H1 (cell line): ENCODE measurements around the gene ARSI. TPM values are rescaled to one million over a fixed set of nuclear protein-coding genes. Genes with fewer than 3 reads are reported as not detected.

ENCODE experiments used
- CTCF ChIA-PET: fragments of 300-600 bp; sonication (Branson Sonifier 250); formaldehyde crosslinking; loops from one replicate; lab custom pipeline; 2021; ENCODE audit not compliant: partially characterized antibody; lab: Charles Lee
- POLR2A ChIA-PET: fragments of 300-600 bp; sonication (Branson Sonifier 250); formaldehyde crosslinking; loops from one replicate; lab custom pipeline; 2021; ENCODE audit warnings: inconsistent platforms; ENCODE audit not compliant: partially characterized antibody; lab: Charles Lee
- DNase-seq, 2 experiments: peaks; one replicate each; pipeline versions ENCODE4 v3.0.0 to v3.0.0-alpha.2; 2010 to 2022; ENCODE audit warnings: low spot score in 2 of 2, low read depth in 1 of 2, mixed read lengths in 1 of 2
- FAIRE-seq: peaks from 2 replicates; lab custom pipeline; 2011; peaks lifted over from hg19 to GRCh38; lab: Jason Lieb, UNC
- H2AFZ ChIP-seq: 2 replicates; pipeline ENCODE4 v1.8.1; 2012; ENCODE audit warnings: low read length, inconsistent platforms
- H2AK5ac ChIP-seq: 2 replicates; pipeline ENCODE4 v1.6.1; 2013; ENCODE audit warnings: low read depth, low read length
- H2BK120ac ChIP-seq: replicated peaks from 2 replicates; pipeline ENCODE3; 2013; ENCODE audit warnings: low read depth, low read length, inconsistent platforms
- H2BK12ac ChIP-seq: 2 replicates; pipeline ENCODE4 v1.6.1; 2013; ENCODE audit warnings: low read depth, low read length
- H2BK15ac ChIP-seq: 2 replicates; pipeline ENCODE4 v1.6.1; 2013; ENCODE audit warnings: low read length
- H2BK20ac ChIP-seq: 2 replicates; pipeline ENCODE4 v1.6.1; 2013; ENCODE audit warnings: low read length
- H2BK5ac ChIP-seq: 2 replicates; pipeline ENCODE4 v1.6.1; 2013; ENCODE audit warnings: low read depth, low read length
- H3K14ac ChIP-seq: 2 replicates; pipeline ENCODE4 v1.6.1; 2013; ENCODE audit warnings: inconsistent platforms; ENCODE audit not compliant: insufficient read length
- H3K18ac ChIP-seq: 2 replicates; pipeline ENCODE4 v1.6.1; 2013; ENCODE audit warnings: low read length; ENCODE audit errors: extremely low read depth
- H3K23ac ChIP-seq: 2 replicates; pipeline ENCODE4 v1.6.1; 2013; ENCODE audit warnings: inconsistent platforms; ENCODE audit not compliant: insufficient read length
- H3K23me2 ChIP-seq: 2 replicates; pipeline ENCODE4 v1.6.1; 2013; ENCODE audit warnings: low read depth, low read length
- H3K27ac ChIP-seq: 2 replicates; pipeline ENCODE4 v1.6.1; 2011; ENCODE audit warnings: low read depth, low read length, inconsistent platforms
- H3K27me3 ChIP-seq, 4 experiments: replicated peaks in 1 of 4; 1 replicate in 1 of 4; 2 replicates in 3 of 4; pipeline versions ENCODE4 v1.6.1 to v1.8.1; 2011 to 2013; ENCODE audit warnings: low read length in 3 of 4, mild to moderate bottlenecking in 3 of 4, inconsistent platforms in 2 of 4, mixed read lengths in 2 of 4, moderate library complexity in 1 of 4; ENCODE audit not compliant: control insufficient read depth in 3 of 4, insufficient read depth in 3 of 4; ENCODE audit errors: extremely low read depth in 1 of 4
- H3K36me3 ChIP-seq, 4 experiments: 2 replicates each; pipeline versions ENCODE4 v1.6.1 to v1.8.1; 2011 to 2013; ENCODE audit warnings: mild to moderate bottlenecking in 4 of 4, low read length in 3 of 4, moderate library complexity in 2 of 4, control low read depth in 1 of 4, inconsistent platforms in 1 of 4; ENCODE audit not compliant: insufficient read depth in 4 of 4, control insufficient read depth in 2 of 4
- H3K4ac ChIP-seq: replicated peaks from 2 replicates; pipeline ENCODE3; 2013; ENCODE audit warnings: low read length, low read depth, mixed read lengths, inconsistent platforms; ENCODE audit not compliant: insufficient read length
- H3K4me1 ChIP-seq, 4 experiments: replicated peaks in 1 of 4; 1 replicate in 1 of 4; 2 replicates in 3 of 4; pipeline versions ENCODE4 v1.6.1 to v1.8.1; 2011 to 2013; ENCODE audit warnings: low read length in 3 of 4, inconsistent platforms in 2 of 4, mixed read lengths in 1 of 4; ENCODE audit not compliant: insufficient read depth in 4 of 4, control insufficient read depth in 3 of 4
- H3K4me2 ChIP-seq, 2 experiments: 2 replicates each; pipeline versions ENCODE4 v1.6.1 to v1.8.1; 2011 to 2013; ENCODE audit warnings: low read depth in 2 of 2, low read length in 2 of 2, control low read depth in 1 of 2, inconsistent platforms in 1 of 2, mild to moderate bottlenecking in 1 of 2; ENCODE audit not compliant: insufficient read depth in 1 of 2
- H3K4me3 ChIP-seq, 4 experiments: fragments of 200-600, 300-600 bp in 1 of 4; sonication (generic), shearing (Covaris generic), sonication (Bioruptor Twin) in 1 of 4; 2 replicates each; pipeline versions ENCODE4 v1.5.1 to v1.8.1; 2011 to 2016; ENCODE audit warnings: low read length in 4 of 4, low read depth in 3 of 4, control low read depth in 2 of 4, inconsistent platforms in 2 of 4, mild to moderate bottlenecking in 2 of 4, mixed read lengths in 1 of 4, moderate library complexity in 1 of 4; ENCODE audit not compliant: insufficient read depth in 2 of 4; ENCODE audit errors: extremely low read depth in 1 of 4
- H3K56ac ChIP-seq: replicated peaks from 2 replicates; pipeline ENCODE3; 2013; ENCODE audit warnings: low read depth, mild to moderate bottlenecking, mixed read lengths, low read length, inconsistent platforms; ENCODE audit not compliant: insufficient read length
- H3K79me1 ChIP-seq: 2 replicates; pipeline ENCODE4 v1.6.1; 2013; ENCODE audit warnings: low read depth, low read length, control low read depth
- H3K79me2 ChIP-seq, 2 experiments: 2 replicates each; pipeline versions ENCODE4 v1.6.1 to v1.8.1; 2012 to 2013; ENCODE audit warnings: low read length in 2 of 2, mild to moderate bottlenecking in 2 of 2, inconsistent platforms in 1 of 2; ENCODE audit not compliant: insufficient read depth in 2 of 2, control insufficient read depth in 1 of 2
- H3K9ac ChIP-seq, 4 experiments: replicated peaks in 1 of 4; 1 replicate in 1 of 4; 2 replicates in 3 of 4; pipeline versions ENCODE4 v1.6.1 to v1.8.1; 2011 to 2013; ENCODE audit warnings: low read depth in 3 of 4, low read length in 3 of 4, control low read depth in 2 of 4, mild to moderate bottlenecking in 2 of 4, moderate library complexity in 2 of 4, inconsistent platforms in 1 of 4; ENCODE audit errors: extremely low read depth in 1 of 4
- H3K9me3 ChIP-seq, 2 experiments: 2 replicates each; pipeline versions ENCODE4 v1.6.1 to v1.8.1; 2012 to 2013; ENCODE audit warnings: mild to moderate bottlenecking in 2 of 2, moderate library complexity in 2 of 2, control low read depth in 1 of 2, inconsistent platforms in 1 of 2, low read depth in 1 of 2, low read length in 1 of 2, mixed read lengths in 1 of 2; ENCODE audit not compliant: insufficient read depth in 2 of 2
- H4K20me1 ChIP-seq, 2 experiments: replicated peaks in 1 of 2; 2 replicates each; pipeline versions ENCODE3 to v1.8.1; 2011 to 2013; ENCODE audit warnings: inconsistent platforms in 2 of 2, low read length in 2 of 2, mild to moderate bottlenecking in 1 of 2; ENCODE audit not compliant: insufficient read depth in 2 of 2, control insufficient read depth in 1 of 2
- H4K5ac ChIP-seq: 2 replicates; pipeline ENCODE4 v1.6.1; 2013; ENCODE audit warnings: low read length, low read depth, mixed read lengths, inconsistent platforms; ENCODE audit not compliant: insufficient read length
- H4K8ac ChIP-seq: 2 replicates; pipeline ENCODE4 v1.8.0; 2013; ENCODE audit warnings: mild to moderate bottlenecking, moderate library complexity, low read length, inconsistent platforms; ENCODE audit not compliant: insufficient read depth; ENCODE audit errors: extremely low read depth
- H4K91ac ChIP-seq: replicated peaks from 2 replicates; pipeline ENCODE3; 2013; ENCODE audit warnings: low read length, mixed read lengths, inconsistent platforms; ENCODE audit not compliant: insufficient read length
- ASH2L ChIP-seq: fragments of 200-600, 300-600 bp; sonication (generic); IDR thresholded peaks from one replicate; pipeline ENCODE4 v1.7.1; 2017; ENCODE audit warnings: low read length
- CBX8 ChIP-seq: fragments of 300-800, 300-1000 bp; sonication (generic); IDR thresholded peaks from 2 replicates; pipeline ENCODE4 v1.7.1; 2016; ENCODE audit warnings: low read depth, low read length, borderline replicate concordance
- CTBP2 ChIP-seq: IDR thresholded peaks from 2 replicates; pipeline ENCODE4 v1.7.0; 2011; ENCODE audit warnings: borderline replicate concordance, mild to moderate bottlenecking, moderate library complexity, mixed read lengths, low read length; ENCODE audit not compliant: insufficient read depth, insufficient read length
- GABPA ChIP-seq: IDR thresholded peaks from 2 replicates; pipeline ENCODE4 v1.6.1; 2011; ENCODE audit warnings: mild to moderate bottlenecking, low read length, moderate library complexity, borderline replicate concordance; ENCODE audit not compliant: insufficient read depth
- KDM4A ChIP-seq: IDR thresholded peaks from one replicate; pipeline ENCODE4 v1.7.1; 2012; ENCODE audit warnings: low read depth, mild to moderate bottlenecking, moderate library complexity, low read length, inconsistent platforms; ENCODE audit not compliant: severe bottlenecking
- NANOG ChIP-seq: IDR thresholded peaks from 2 replicates; pipeline ENCODE4 v1.6.1; 2011; ENCODE audit warnings: low read length, low read depth, mild to moderate bottlenecking, inconsistent platforms; ENCODE audit not compliant: insufficient read depth, poor library complexity, severe bottlenecking
- POLR2A ChIP-seq, 2 experiments: IDR thresholded peaks; 1 replicate in 1 of 2; 2 replicates in 1 of 2; pipeline ENCODE4 v1.6.1; 2011; ENCODE audit warnings: low read depth in 2 of 2, low read length in 2 of 2, mild to moderate bottlenecking in 2 of 2; ENCODE audit errors: control extremely low read depth in 1 of 2
- SAP30 ChIP-seq: fragments of 300-600 bp; sonication (generic); IDR thresholded peaks from 2 replicates; pipeline ENCODE4 v1.7.1; 2012; ENCODE audit warnings: low read length, moderate library complexity, mild to moderate bottlenecking, inconsistent platforms; ENCODE audit not compliant: insufficient read depth, insufficient replicate concordance
- SP2 ChIP-seq: IDR thresholded peaks from 2 replicates; pipeline ENCODE4 v1.6.1; 2012; ENCODE audit warnings: mild to moderate bottlenecking, low read length, inconsistent platforms
- SP4 ChIP-seq: IDR thresholded peaks from 2 replicates; pipeline ENCODE4 v1.6.1; 2012; ENCODE audit warnings: low read length, inconsistent platforms
- SUZ12 ChIP-seq: fragments of 200-600 bp; sonication (generic); IDR thresholded peaks from 2 replicates; pipeline ENCODE4 v1.6.1; 2012; ENCODE audit warnings: mild to moderate bottlenecking, inconsistent platforms, low read length, moderate library complexity, mixed read lengths
- TAF7 ChIP-seq: optimal IDR thresholded peaks from 2 replicates; pipeline ENCODE3; 2011; ENCODE audit warnings: low read depth, mild to moderate bottlenecking, inconsistent platforms, low read length, moderate library complexity, borderline replicate concordance
- TEAD4 ChIP-seq: IDR thresholded peaks from 2 replicates; pipeline ENCODE4 v1.6.1; 2012; ENCODE audit warnings: low read depth, low read length, inconsistent platforms, mixed read lengths
- ZNF274 ChIP-seq: IDR thresholded peaks from 2 replicates; pipeline ENCODE4 v1.7.0; 2012; ENCODE audit warnings: low read length, borderline replicate concordance; ENCODE audit errors: extremely low read depth
- WGBS, 2 experiments: shearing (Covaris generic) in 1 of 2; methylation state at CpG; one replicate each; pipeline versions ENCODE4 v1.1.6 to v1.1.7; 2013 to 2015; ENCODE audit warnings: low lambda C conversion rate in 2 of 2, mixed read lengths in 2 of 2, inconsistent platforms in 1 of 2, low coverage in 1 of 2, missing lambda C conversion rate in 1 of 2; ENCODE audit not compliant: insufficient replicate concordance in 2 of 2, insufficient coverage in 1 of 2, insufficient read length in 1 of 2; ENCODE audit errors: extremely low coverage in 1 of 2, missing lambda C conversion rate in 1 of 2; 5-methylcytosine and 5-hydroxymethylcytosine counted together
- polyA plus RNA-seq, 7 experiments: library from polyadenylated mRNA; depleted of rRNA in 3 of 7; stranded (reverse) in 5 of 7; unstranded in 2 of 7; fragments of >200 nt in 5 of 7; fragments of 200-250 nt in 2 of 7; gene quantifications; 1 replicate in 5 of 7; 2 replicates in 1 of 7; 4 replicates in 1 of 7; pipeline versions ENCODE4 v1.2.1 to v1.2.3, GENCODE V29; 2011 to 2013; ENCODE audit warnings: missing spikeins in 2 of 7, mixed read lengths in 2 of 7
- total RNA-seq: library from RNA; stranded (reverse); fragmentation: NEBNext Ultra II Directional; extraction: Animal tissue kit (Norgen Biotek cat#: 25700); gene quantifications from 2 replicates; pipeline ENCODE4 v1.2.1, GENCODE V29; 2021

The ARSI gene
- total and polyA plus RNA-seq, 2 of the 8 experiments (the other 6 are each of a cell fraction or from before 2014, with no cell fraction given): 4.5 to 6.7 TPM

- Histone ChIP-seq H3K56ac (no peak overlapping the region), H4K20me1 (peaks cover 0 to 9% of the 10 kb centered on the region in 2 experiments), H3K23ac (no peak overlapping the region), H3K4me1 (peaks cover 0 to 5% (median 2%) of the 10 kb centered on the region in 4 experiments; a peak in 4 of 7 replicates), H2BK120ac (no peak overlapping the region), H3K27ac (no peak overlapping the region), H3K79me2 (no peaks in the 10 kb centered on the region), H3K14ac (no peak overlapping the region), H2BK20ac (no peak overlapping the region), H2AK5ac (0 out of 2 replicates have a peak overlapping the region, but pooled peaks have one; percentile 6), H3K4me3 (no peak overlapping the region), H3K4me2 (no peak overlapping the region), H3K79me1 (no peaks in the 10 kb centered on the region), H3K18ac (no peak overlapping the region), H4K91ac (no peak overlapping the region), H2AFZ (no peak overlapping the region), H3K23me2 (no peaks in the 10 kb centered on the region; the same call in 1 of the 2 replicates), H3K9me3 (no peaks in the 10 kb centered on the region), H3K4ac (no peak overlapping the region), H2BK15ac (no peak overlapping the region), H4K5ac (no peak overlapping the region), H3K27me3 (no peaks in the 10 kb centered on the region; a peak in 1 of 7 replicates), H2BK5ac (no peak overlapping the region), H4K8ac (no peak overlapping the region; the same call in 1 of the 2 replicates), H2BK12ac (no peak overlapping the region), H3K36me3 (no peaks in the 10 kb centered on the region), H3K9ac (no peak overlapping the region)
- peak in 1 of 2 experiments; percentile 39 for DNase-seq
- 85% methylated on average over 4 of the region's 4 CpGs; no CpG with 5 or more reads in 1 of the 2 experiments for whole genome bisulfite sequencing, 2 experiments
- no peak for FAIRE-seq
- POLR2A ChIA-PET: interaction anchor here (0.6 to 0.9 kb wide), 2 partner anchors 14 to 34 kb away, joined by 3 to 4 read pairs; partner anchors contain the start of gene ARSI
- CTCF ChIA-PET: interaction anchor here (0.6 to 1.7 kb wide), 9 partner anchors 27 to 632 kb away, joined by 3 to 9 read pairs (median 3); no protein-coding TSS in a partner anchor
- no peak for TF ChIP-seq TAF7
- TF ChIP-seq POLR2A (IDR thresholded peaks at IDR 0.05; ENCODE audit: control extremely low read depth in 1 of 2, low read depth in 2 of 2, low read length in 2 of 2): no peak
- TF ChIP-seq NANOG: no peak
- no peak for TF ChIP-seq SP2
- TF ChIP-seq SP4: no peak
- TF ChIP-seq KDM4A: no peak
- no peak for TF ChIP-seq SAP30
- no peak for TF ChIP-seq CBX8
- TF ChIP-seq TEAD4: no peak
- TF ChIP-seq GABPA: no peak
- TF ChIP-seq ASH2L: no peak
- TF ChIP-seq SUZ12: no peak
- TF ChIP-seq CTBP2: no peak
- no peak for TF ChIP-seq ZNF274
Measured at GRCh38 chr5:150288361-150288760, 14.3 kb downstream of the ARSI start.
